Measurements from ENCODE around the gene SETD1A. TPM values are rescaled to one million over a fixed set of nuclear protein-coding genes. Genes with fewer than 3 reads are reported as not detected.

The SETD1A gene
- total and polyA plus RNA-seq, 9 of the 15 experiments (the other 6 are each of a cell fraction or from before 2014, with no cell fraction given), result 0.08 to 36.0 (median 4.2) TPM

DNA sequence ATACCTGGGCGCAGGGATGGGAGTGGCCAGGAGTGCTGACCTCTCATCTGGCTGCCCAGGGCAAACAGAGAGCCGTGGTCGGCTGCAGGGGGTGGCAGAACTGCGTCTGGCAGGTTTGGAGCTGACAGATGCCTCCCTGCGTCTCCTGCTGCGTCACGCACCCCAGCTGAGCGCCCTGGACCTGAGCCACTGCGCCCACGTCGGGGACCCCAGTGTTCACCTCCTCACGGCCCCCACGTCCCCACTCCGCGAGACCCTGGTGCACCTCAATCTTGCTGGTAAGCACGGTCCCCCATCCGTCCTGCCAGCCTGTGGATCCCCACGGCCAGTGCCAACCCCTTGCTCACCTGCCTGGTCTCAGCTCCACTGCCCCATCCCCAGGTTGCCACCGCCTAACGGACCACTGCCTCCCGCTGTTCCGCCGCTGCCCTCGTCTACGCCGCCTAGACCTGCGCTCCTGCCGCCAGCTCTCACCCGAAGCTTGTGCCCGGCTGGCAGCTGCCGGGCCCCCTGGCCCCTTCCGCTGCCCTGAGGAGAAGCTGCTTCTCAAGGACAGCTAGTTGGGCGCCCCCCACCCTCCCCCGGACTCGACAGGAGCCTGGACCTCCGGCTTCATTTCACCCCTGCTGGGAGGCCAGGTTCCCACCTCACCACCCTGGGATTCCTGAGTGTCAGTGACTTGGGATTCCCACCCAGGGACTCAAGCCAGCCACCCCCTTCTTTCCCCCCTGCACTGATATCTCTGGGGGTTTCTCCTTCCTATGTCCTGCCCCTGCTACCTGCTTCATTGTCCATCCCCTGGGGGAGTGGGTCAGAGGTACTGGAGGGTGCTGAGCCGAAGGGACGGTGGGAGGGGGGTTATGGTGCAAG lies 10.6 kb upstream of the SETD1A start (continued):
- no peak for TF ChIP-seq NBN (IDR thresholded peaks at IDR 0.05; ENCODE audit: low read depth)
- TF ChIP-seq EWSR1 (IDR thresholded peaks at IDR 0.05; ENCODE audit: borderline replicate concordance, low read depth, partially characterized antibody), result no peak

DNA sequence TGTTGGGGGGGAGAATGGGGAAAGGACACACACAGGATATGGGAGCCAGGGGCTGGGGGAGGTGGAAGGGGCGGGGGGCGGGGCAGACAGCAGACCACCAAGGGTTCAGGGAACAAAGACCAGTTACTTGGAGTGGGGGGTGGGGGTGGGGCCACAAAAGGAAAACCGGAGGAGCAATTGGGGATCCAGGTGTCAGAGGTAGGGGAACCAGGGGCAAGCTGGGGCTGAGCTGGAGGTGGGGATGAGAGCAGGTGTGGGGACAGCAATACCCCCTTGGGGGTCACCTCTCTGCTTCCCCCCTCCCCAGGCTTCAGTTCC lies 10.1 kb upstream of the SETD1A start:
- WGBS (ENCODE audit: insufficient coverage, low coverage, missing lambda C conversion rate), result 80% methylated on average over 1 of the region's 3 CpGs

More for the DNA sequence above, 10.1 kb upstream of the SETD1A start:
- Histone ChIP-seq H3K36me3 (ENCODE audit: control insufficient read depth, insufficient read depth, low read length) (peaks cover 48% of the 10 kb centered on the region; the same call in 2 of the 3 replicates), H3K9ac (ENCODE audit: insufficient read depth in 1 of 2, low read depth in 2 of 2, low read length in 2 of 2) (no peak overlapping the region), H2AFZ (ENCODE audit: low read depth, low read length) (no peak overlapping the region), H3K4me2 (ENCODE audit: insufficient read depth, low read length) (no peak overlapping the region), H3K4me1 (replicated peaks in 1 of 2; ENCODE audit: control insufficient read depth in 2 of 2, insufficient read depth in 2 of 2, low read length in 2 of 2) (peaks cover 18 to 44% of the 10 kb centered on the region in 2 experiments), H3K27ac (ENCODE audit: extremely low read depth, low read depth, low read length) (no peak overlapping the region), H3K27me3 (ENCODE audit: control insufficient read depth in 2 of 2, insufficient read depth in 2 of 2, low read length in 2 of 2) (no peaks in the 10 kb centered on the region), H4K20me1 (replicated peaks; ENCODE audit: control insufficient read depth, insufficient read depth, low read length) (no peaks in the 10 kb centered on the region), H3K9me3 (replicated peaks; ENCODE audit: control insufficient read depth, insufficient read depth, low read depth, low read length) (no peaks in the 10 kb centered on the region), H3K4me3 (no peak overlapping the region), H3K9me1 (ENCODE audit: control insufficient read depth, insufficient read depth, low read length) (peaks cover 4% of the 10 kb centered on the region), H3K79me2 (ENCODE audit: control insufficient read depth, insufficient read depth, low read length) (peaks cover 28% of the 10 kb centered on the region)
- BruUV-seq (replicated peaks), result no TSS peak
- TF ChIP-seq ZNF444 (CRISPR knock-in tag; IDR thresholded peaks at IDR 0.05) (no peak), L3MBTL2 (IDR thresholded peaks at IDR 0.05) (no peak), BDP1 (IDR thresholded peaks at IDR 0.05; ENCODE audit: insufficient read depth, insufficient read length) (no peak)
- TF ChIP-seq, protein P1, sequence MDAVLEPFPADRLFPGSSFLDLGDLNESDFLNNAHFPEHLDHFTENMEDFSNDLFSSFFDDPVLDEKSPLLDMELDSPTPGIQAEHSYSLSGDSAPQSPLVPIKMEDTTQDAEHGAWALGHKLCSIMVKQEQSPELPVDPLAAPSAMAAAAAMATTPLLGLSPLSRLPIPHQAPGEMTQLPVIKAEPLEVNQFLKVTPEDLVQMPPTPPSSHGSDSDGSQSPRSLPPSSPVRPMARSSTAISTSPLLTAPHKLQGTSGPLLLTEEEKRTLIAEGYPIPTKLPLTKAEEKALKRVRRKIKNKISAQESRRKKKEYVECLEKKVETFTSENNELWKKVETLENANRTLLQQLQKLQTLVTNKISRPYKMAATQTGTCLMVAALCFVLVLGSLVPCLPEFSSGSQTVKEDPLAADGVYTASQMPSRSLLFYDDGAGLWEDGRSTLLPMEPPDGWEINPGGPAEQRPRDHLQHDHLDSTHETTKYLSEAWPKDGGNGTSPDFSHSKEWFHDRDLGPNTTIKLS (IDR thresholded peaks at IDR 0.05; ENCODE audit: borderline replicate concordance, low read depth), result no peak
- TF ChIP-seq, protein P2, sequence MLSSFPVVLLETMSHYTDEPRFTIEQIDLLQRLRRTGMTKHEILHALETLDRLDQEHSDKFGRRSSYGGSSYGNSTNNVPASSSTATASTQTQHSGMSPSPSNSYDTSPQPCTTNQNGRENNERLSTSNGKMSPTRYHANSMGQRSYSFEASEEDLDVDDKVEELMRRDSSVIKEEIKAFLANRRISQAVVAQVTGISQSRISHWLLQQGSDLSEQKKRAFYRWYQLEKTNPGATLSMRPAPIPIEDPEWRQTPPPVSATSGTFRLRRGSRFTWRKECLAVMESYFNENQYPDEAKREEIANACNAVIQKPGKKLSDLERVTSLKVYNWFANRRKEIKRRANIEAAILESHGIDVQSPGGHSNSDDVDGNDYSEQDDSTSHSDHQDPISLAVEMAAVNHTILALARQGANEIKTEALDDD (IDR thresholded peaks at IDR 0.05), result no peak
- TF ChIP-seq, protein P3, sequence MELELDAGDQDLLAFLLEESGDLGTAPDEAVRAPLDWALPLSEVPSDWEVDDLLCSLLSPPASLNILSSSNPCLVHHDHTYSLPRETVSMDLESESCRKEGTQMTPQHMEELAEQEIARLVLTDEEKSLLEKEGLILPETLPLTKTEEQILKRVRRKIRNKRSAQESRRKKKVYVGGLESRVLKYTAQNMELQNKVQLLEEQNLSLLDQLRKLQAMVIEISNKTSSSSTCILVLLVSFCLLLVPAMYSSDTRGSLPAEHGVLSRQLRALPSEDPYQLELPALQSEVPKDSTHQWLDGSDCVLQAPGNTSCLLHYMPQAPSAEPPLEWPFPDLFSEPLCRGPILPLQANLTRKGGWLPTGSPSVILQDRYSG (tag; conservative IDR thresholded peaks at IDR 0.05; ENCODE audit: low read depth), result no peak
- TF ChIP-seq, protein P4, sequence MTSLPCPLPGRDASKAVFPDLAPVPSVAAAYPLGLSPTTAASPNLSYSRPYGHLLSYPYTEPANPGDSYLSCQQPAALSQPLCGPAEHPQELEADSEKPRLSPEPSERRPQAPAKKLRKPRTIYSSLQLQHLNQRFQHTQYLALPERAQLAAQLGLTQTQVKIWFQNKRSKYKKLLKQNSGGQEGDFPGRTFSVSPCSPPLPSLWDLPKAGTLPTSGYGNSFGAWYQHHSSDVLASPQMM (CRISPR knock-in tag; IDR thresholded peaks at IDR 0.05), result no peak
- DNase-seq (ENCODE audit: extremely low read depth in 1 of 4, low spot score in 3 of 4) (no peak), ATAC-seq (no peak), FAIRE-seq (no peak)
- intact Hi-C loops (cut with micrococcal nuclease), result no loop called here
- POLR2A ChIA-PET, result interaction anchor here (0.5 to 1.2 kb wide), 3 partner anchors 41 to 233 kb away, joined by 3 to 4 read pairs (median 3); partner anchors contain the start of gene FUS
- CTCF ChIA-PET (ENCODE audit: low intra/inter-chr PET ratio), result no interaction called here
- in situ Hi-C loops (cut with MboI), result no loop called here
